Skeletal muscle tissue (tissue), 4 donors: Measurements from ENCODE around the gene PRIM1. TPM values are rescaled to one million over a fixed set of nuclear protein-coding genes. Genes with fewer than 3 reads are reported as not detected.
A peak's percentile ranks its signal among the peaks of the same experiment; 100 is the strongest.
"Not testable (repeated sequence)": the region's sequence is repeated elsewhere in the genome, so short reads cannot be mapped to it uniquely, and the experiment has no call there.

Experiments
- H3K27ac ChIP-seq: one replicate; pipeline ENCODE4 v1.7.0; 2013; ENCODE audit warnings: mild to moderate bottlenecking, low read depth, low read length, inconsistent platforms
- H3K27me3 ChIP-seq, 3 donors: one replicate each; pipeline ENCODE4 v1.7.0; 2013; ENCODE audit warnings: low read length in 3 of 3; ENCODE audit not compliant: control insufficient read depth in 3 of 3, insufficient read depth in 3 of 3
- H3K36me3 ChIP-seq, 3 donors: one replicate each; pipeline ENCODE4 v1.7.0; 2013; ENCODE audit warnings: low read length in 3 of 3; ENCODE audit not compliant: control insufficient read depth in 3 of 3, insufficient read depth in 3 of 3
- H3K4me1 ChIP-seq, 3 donors: one replicate each; pipeline ENCODE4 v1.7.0; 2013; ENCODE audit warnings: low read length in 3 of 3, mild to moderate bottlenecking in 3 of 3; ENCODE audit not compliant: control insufficient read depth in 3 of 3, insufficient read depth in 3 of 3
- H3K4me3 ChIP-seq, 3 donors: one replicate each; pipeline ENCODE4 v1.7.0; 2013; ENCODE audit warnings: low read length in 3 of 3
- H3K9ac ChIP-seq, 3 donors: one replicate each; pipeline ENCODE4 v1.7.0; 2013; ENCODE audit warnings: low read length in 3 of 3, mild to moderate bottlenecking in 3 of 3, moderate library complexity in 2 of 3, low read depth in 1 of 3
- H3K9me3 ChIP-seq, 3 donors: one replicate each; pipeline ENCODE4 v1.7.0; 2013; ENCODE audit warnings: low read length in 3 of 3; ENCODE audit not compliant: control insufficient read depth in 3 of 3
- total RNA-seq: library from RNA; depleted of rRNA; stranded (reverse); fragments of >200 nt; gene quantifications from one replicate; pipeline ENCODE4 v1.2.3, GENCODE V29; 2014
- donor health status: Osteomylitis.

The PRIM1 gene
- total RNA-seq, 1 donor from 2014 or later, result 14.6 TPM

- Histone ChIP-seq H3K36me3 (peaks cover 0 to 5% (median 3%) of the 10 kb centered on the region in 3 donors), H3K27me3 (no peaks in the 10 kb centered on the region), H3K4me3 (no peak overlapping the region), H3K9ac (no peak overlapping the region), H3K27ac (no peak overlapping the region), H3K9me3 (no peaks in the 10 kb centered on the region), H3K4me1 (peaks cover under 1 to 13% (median 4%) of the 10 kb centered on the region in 3 donors)
Measured at GRCh38 chr12:56728139-56728861, 23.8 kb downstream of the PRIM1 start.

GRCh38 chr12:56726196-56726675 lies 25.9 kb downstream of the PRIM1 start:
- not testable (repeated sequence) for H3K36me3 ChIP-seq, H3K9me3 ChIP-seq, H3K27me3 ChIP-seq
- peak overlapping the region in 1 of 3 donors; percentile 93 for H3K4me3 ChIP-seq
- H3K9ac ChIP-seq, result peak overlapping the region in 1 of 3 donors; percentile 79
- H3K27ac ChIP-seq, result peak overlapping the region; percentile 98
- H3K4me1 ChIP-seq, result peaks cover 21 to 33% (median 24%) of the 10 kb centered on the region in 3 donors

- Histone ChIP-seq H3K4me3 (peak overlapping the region; percentile 93 to 100 (median 100)), H3K27ac (peak overlapping the region; percentile 98), H3K4me1 (peaks cover 26 to 38% (median 29%) of the 10 kb centered on the region in 3 donors), H3K36me3 (peaks cover 4 to 12% (median 8%) of the 10 kb centered on the region in 3 donors), H3K9me3 (no peaks in the 10 kb centered on the region), H3K27me3 (no peaks in the 10 kb centered on the region), H3K9ac (peak overlapping the region; percentile 79 to 100 (median 81))
Measured at GRCh38 chr12:56725723-56726102, 26.4 kb downstream of the PRIM1 start.

- H3K4me3 ChIP-seq, result peak within 1 kb of the TSS; percentile 93 to 100 (median 100)
- peak within 1 kb of the TSS; percentile 98 for H3K27ac ChIP-seq
- H3K9me3 ChIP-seq, result no peaks in the 10 kb centered on the region
- peak within 1 kb of the TSS; percentile 98 to 100 (median 100) for H3K9ac ChIP-seq
- no peaks in the 10 kb centered on the region for H3K27me3 ChIP-seq
- H3K4me1 ChIP-seq, result peaks cover 32 to 44% (median 35%) of the 10 kb centered on the region in 3 donors
- peaks cover 7 to 16% (median 13%) of the 10 kb centered on the region in 3 donors for H3K36me3 ChIP-seq
Measured at GRCh38 chr12:56724972-56725722, 27.0 kb downstream of the PRIM1 start, which contains the start of gene NACA. TSS of gene NACA (minus strand) at chr12:56725299. CDS start at chr12:56724521, 778 bp downstream.

GRCh38 chr12:56724701-56724971 lies 27.5 kb downstream of the PRIM1 start:
- peaks cover 37 to 49% (median 40%) of the 10 kb centered on the region in 3 donors for H3K4me1 ChIP-seq
- H3K36me3 ChIP-seq, result peaks cover 7 to 20% (median 16%) of the 10 kb centered on the region in 3 donors
- H3K4me3 ChIP-seq, result peak overlapping the region; percentile 93 to 100 (median 100)
- no peaks in the 10 kb centered on the region for H3K9me3 ChIP-seq
- peak overlapping the region; percentile 98 for H3K27ac ChIP-seq
- no peaks in the 10 kb centered on the region for H3K27me3 ChIP-seq
- peak overlapping the region; percentile 98 to 100 (median 100) for H3K9ac ChIP-seq

- Histone ChIP-seq H3K9ac (peak overlapping the region; percentile 98 to 100 (median 100)), H3K27ac (peak overlapping the region; percentile 98), H3K36me3 (peaks cover 11 to 20% (median 16%) of the 10 kb centered on the region in 3 donors), H3K9me3 (no peaks in the 10 kb centered on the region), H3K27me3 (no peaks in the 10 kb centered on the region), H3K4me1 (peaks cover 42 to 55% (median 45%) of the 10 kb centered on the region in 3 donors), H3K4me3 (peak overlapping the region; percentile 93 to 100 (median 100))
Measured at GRCh38 chr12:56723889-56724700, 28.0 kb downstream of the PRIM1 start.

GRCh38 chr12:56723352-56723751 lies 28.8 kb downstream of the PRIM1 start:
- Histone ChIP-seq H3K4me3 (peak overlapping the region; percentile 93 to 100 (median 100)), H3K36me3 (peaks cover 16 to 24% (median 21%) of the 10 kb centered on the region in 3 donors), H3K4me1 (peaks cover 48 to 60% (median 51%) of the 10 kb centered on the region in 3 donors), H3K27ac (peak overlapping the region; percentile 98), H3K27me3 (no peaks in the 10 kb centered on the region), H3K9ac (peak overlapping the region; percentile 98 to 100 (median 100)), H3K9me3 (no peaks in the 10 kb centered on the region)

- Histone ChIP-seq H3K4me1 (peaks cover 50 to 60% (median 51%) of the 10 kb centered on the region in 3 donors), H3K27me3 (no peaks in the 10 kb centered on the region), H3K4me3 (peak overlapping the region; percentile 47 to 100 (median 100)), H3K27ac (peak overlapping the region; percentile 98), H3K9ac (peak overlapping the region; percentile 29 to 100 (median 100)), H3K9me3 (no peaks in the 10 kb centered on the region), H3K36me3 (peaks cover 16 to 24% (median 21%) of the 10 kb centered on the region in 3 donors)
Measured at GRCh38 chr12:56722832-56723231, 29.3 kb downstream of the PRIM1 start.

- H3K9ac ChIP-seq, result peak overlapping the region in 2 of 3 donors; percentile 10 to 39
Measured at GRCh38 chr12:56721721-56722120, 30.4 kb downstream of the PRIM1 start.

More at GRCh38 chr12:56721721-56722120, 30.4 kb downstream of the PRIM1 start:
- Histone ChIP-seq H3K27ac (peak overlapping the region; percentile 98), H3K4me1 (peaks cover 55 to 60% (median 56%) of the 10 kb centered on the region in 3 donors), H3K36me3 (peaks cover 16 to 24% (median 21%) of the 10 kb centered on the region in 3 donors), H3K9me3 (no peaks in the 10 kb centered on the region), H3K4me3 (peak overlapping the region in 1 of 3 donors; percentile 100), H3K27me3 (no peaks in the 10 kb centered on the region)
